Parathyroid adenoma (tissue), 2 donors: ENCODE results near the gene PEX26.
"Not testable (repeated sequence)": the region's sequence is repeated elsewhere in the genome, so short reads cannot be mapped to it uniquely, and the experiment has no call there.

ENCODE experiments used
- H2AFZ ChIP-seq: fragments of 300-600 bp; sonication (generic); one replicate; pipeline ENCODE4 v1.7.0; 2017; ENCODE audit warnings: antibody characterized with exemption, mild to moderate bottlenecking
- H3K27ac ChIP-seq: fragments of 300-600 bp; sonication (generic); one replicate; pipeline ENCODE4 v1.7.0; 2017
- H3K27me3 ChIP-seq: fragments of 300-600 bp; sonication (generic); one replicate; pipeline ENCODE4 v1.7.0; 2017; ENCODE audit warnings: low read length; ENCODE audit not compliant: control insufficient read depth, insufficient read depth
- H3K36me3 ChIP-seq: fragments of 300-600 bp; sonication (generic); one replicate; pipeline ENCODE4 v1.7.0; 2017; ENCODE audit warnings: low read length; ENCODE audit not compliant: control insufficient read depth, insufficient read depth
- H3K4me1 ChIP-seq: fragments of 300-600 bp; sonication (generic); one replicate; pipeline ENCODE4 v1.7.0; 2017; ENCODE audit warnings: control low read depth
- H3K4me2 ChIP-seq: fragments of 300-600 bp; sonication (generic); one replicate; pipeline ENCODE4 v1.7.0; 2017; ENCODE audit warnings: low read length
- H3K4me3 ChIP-seq: fragments of 300-600 bp; sonication (generic); one replicate; pipeline ENCODE4 v1.7.0; 2017; ENCODE audit warnings: low read depth, low read length
- H3K79me2 ChIP-seq: fragments of 300-600 bp; sonication (generic); one replicate; pipeline ENCODE4 v1.7.0; 2017; ENCODE audit warnings: control low read depth
- H3K9ac ChIP-seq: fragments of 300-600 bp; sonication (generic); one replicate; pipeline ENCODE4 v1.7.0; 2017; ENCODE audit warnings: mild to moderate bottlenecking
- H3K9me3 ChIP-seq: fragments of 300-600 bp; sonication (generic); one replicate; pipeline ENCODE4 v1.7.0; 2017; ENCODE audit warnings: low read length; ENCODE audit not compliant: control insufficient read depth
- TF ChIP-seq, protein P1 (sequence below): fragments of 300-600 bp; sonication (generic); IDR thresholded peaks from one replicate; pipeline ENCODE4 v1.7.0; 2017; ENCODE audit warnings: antibody characterized with exemption, mild to moderate bottlenecking
- donor health status: primary hyperparathyroidism.

Gene PEX26

DNA sequence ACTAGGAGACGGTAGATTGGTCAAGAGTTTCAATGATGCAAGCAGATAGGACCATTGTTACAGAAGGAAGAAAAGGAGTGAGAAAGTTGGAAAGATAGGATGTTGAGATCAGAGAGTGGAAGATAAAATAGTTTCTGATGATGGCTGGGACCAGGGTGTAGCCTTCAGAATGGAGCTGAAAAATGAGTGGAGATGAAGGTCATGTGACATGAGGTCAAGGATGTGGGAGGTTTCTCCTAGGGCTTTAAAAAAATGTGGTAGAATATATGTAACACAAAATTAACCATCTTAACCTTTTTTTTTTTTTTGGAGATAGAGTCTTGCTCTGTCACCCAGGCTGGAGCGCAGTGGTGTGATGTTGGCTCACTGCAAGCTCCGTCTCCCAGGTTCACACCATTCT, 18.3 kb upstream of the PEX26 start:
- Histone ChIP-seq H3K9me3 (no peaks in the 10 kb centered on the region), H3K27me3 (no peaks in the 10 kb centered on the region), H3K27ac (no peak overlapping the region), H3K36me3 (no peaks in the 10 kb centered on the region), H3K4me3 (no peak overlapping the region), H3K9ac (no peak overlapping the region), H2AFZ (no peak overlapping the region), H3K79me2 (no peaks in the 10 kb centered on the region), H3K4me1 (peaks cover 14% of the 10 kb centered on the region), H3K4me2 (no peak overlapping the region)
- TF ChIP-seq, protein P1, sequence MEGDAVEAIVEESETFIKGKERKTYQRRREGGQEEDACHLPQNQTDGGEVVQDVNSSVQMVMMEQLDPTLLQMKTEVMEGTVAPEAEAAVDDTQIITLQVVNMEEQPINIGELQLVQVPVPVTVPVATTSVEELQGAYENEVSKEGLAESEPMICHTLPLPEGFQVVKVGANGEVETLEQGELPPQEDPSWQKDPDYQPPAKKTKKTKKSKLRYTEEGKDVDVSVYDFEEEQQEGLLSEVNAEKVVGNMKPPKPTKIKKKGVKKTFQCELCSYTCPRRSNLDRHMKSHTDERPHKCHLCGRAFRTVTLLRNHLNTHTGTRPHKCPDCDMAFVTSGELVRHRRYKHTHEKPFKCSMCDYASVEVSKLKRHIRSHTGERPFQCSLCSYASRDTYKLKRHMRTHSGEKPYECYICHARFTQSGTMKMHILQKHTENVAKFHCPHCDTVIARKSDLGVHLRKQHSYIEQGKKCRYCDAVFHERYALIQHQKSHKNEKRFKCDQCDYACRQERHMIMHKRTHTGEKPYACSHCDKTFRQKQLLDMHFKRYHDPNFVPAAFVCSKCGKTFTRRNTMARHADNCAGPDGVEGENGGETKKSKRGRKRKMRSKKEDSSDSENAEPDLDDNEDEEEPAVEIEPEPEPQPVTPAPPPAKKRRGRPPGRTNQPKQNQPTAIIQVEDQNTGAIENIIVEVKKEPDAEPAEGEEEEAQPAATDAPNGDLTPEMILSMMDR = no peak

DNA sequence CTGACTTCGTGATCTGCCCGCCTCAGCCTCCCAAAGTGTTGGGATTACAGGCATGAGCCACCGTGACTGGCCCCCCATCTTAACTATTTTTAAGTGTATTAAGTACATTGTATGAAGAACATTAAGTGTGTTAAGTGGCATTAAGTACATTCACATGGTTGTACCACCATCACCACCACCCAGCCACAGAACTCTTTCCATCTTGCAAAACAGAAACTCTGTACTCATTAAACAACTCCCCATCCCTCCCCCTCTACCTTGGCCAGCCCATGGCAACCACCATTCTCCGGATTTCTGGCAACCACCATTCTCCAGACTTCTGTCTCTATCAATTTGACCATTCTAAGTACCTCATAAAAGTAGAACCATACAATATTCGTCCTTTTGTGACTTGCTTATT, 17.8 kb upstream of the PEX26 start:
- Histone ChIP-seq H3K9ac (no peak overlapping the region), H3K27ac (no peak overlapping the region), H3K79me2 (no peaks in the 10 kb centered on the region), H3K4me1 (peaks cover 14% of the 10 kb centered on the region), H3K36me3 (no peaks in the 10 kb centered on the region), H3K4me3 (no peak overlapping the region), H3K27me3 (no peaks in the 10 kb centered on the region), H3K9me3 (no peaks in the 10 kb centered on the region), H3K4me2 (no peak overlapping the region), H2AFZ (no peak overlapping the region)
- TF ChIP-seq, protein P1 = no peak

DNA sequence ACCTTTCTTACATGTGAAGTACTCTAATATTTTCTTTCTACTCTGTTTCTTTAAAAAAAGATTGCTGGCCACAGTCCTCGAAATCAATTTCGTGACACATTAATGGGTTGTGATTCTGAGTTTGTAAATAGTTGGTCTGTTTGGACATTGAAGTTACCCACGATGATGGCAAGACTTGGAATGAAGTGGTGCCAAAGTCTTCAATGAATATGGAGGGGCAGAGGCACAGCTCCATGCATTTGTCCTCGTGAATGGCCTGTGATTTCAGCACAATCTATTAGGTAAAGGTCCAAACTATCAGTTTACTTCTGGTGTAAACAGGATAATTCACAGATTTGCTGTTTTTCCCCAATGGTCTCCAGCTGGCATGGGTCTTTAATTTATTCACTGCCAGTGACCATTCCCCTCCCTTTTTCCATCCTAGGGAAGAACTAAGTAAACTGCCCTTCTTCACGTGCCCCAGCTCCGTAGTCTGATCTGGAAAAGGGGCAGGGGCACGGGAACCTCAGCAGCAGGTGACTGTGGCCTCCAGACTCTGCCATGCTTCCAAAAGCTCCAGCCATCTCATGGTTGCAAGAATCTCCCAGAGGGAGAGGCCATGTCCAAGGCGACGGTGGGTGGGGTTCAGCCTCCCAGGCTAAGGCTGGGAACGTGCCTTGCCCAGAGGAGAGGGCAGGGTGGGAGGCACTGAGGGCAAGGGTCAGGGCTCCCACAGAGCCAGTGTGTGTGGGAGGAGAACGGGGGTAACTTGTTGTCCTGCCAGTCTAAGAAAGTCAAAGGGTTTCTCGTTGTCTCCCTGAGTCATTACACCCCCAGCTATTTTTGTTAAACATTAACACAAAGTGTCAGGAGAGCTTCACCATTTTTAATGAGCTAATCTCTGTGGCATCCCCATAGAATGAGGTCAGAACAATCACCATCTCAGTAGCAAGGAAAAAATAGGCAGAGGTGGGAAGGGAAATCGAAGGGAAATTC, 16.9 kb upstream of the PEX26 start:
- H3K4me1 ChIP-seq = peaks cover 10% of the 10 kb centered on the region
- no peak overlapping the region for H3K9ac ChIP-seq
- no peak overlapping the region for H3K4me2 ChIP-seq
- no peaks in the 10 kb centered on the region for H3K79me2 ChIP-seq
- no peaks in the 10 kb centered on the region for H3K27me3 ChIP-seq
- no peaks in the 10 kb centered on the region for H3K9me3 ChIP-seq
- TF ChIP-seq, protein P1 = no peak
- no peak overlapping the region for H3K27ac ChIP-seq
- no peak overlapping the region for H2AFZ ChIP-seq
- H3K36me3 ChIP-seq = no peaks in the 10 kb centered on the region
- no peak overlapping the region for H3K4me3 ChIP-seq

DNA sequence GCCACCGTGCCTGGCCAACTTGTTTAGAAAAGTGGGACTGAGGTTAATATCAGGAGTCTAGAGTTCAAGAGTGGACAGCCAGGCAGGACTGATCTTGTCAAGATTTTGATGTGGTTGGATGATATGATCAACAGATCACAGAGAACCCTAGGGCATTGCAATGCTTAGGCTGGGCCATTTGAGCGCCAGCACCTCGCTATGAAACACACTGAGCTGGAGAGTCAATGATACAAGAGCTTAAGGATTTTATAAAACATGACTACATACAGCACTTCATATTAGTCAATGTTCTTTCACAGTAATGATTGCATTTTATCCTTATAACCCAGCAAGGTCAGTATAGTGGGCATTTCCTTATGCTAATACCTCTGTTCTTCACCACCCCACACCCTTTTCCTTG, 15.4 kb upstream of the PEX26 start:
- Histone ChIP-seq H3K9me3 (no peaks in the 10 kb centered on the region), H3K79me2 (no peaks in the 10 kb centered on the region), H3K36me3 (no peaks in the 10 kb centered on the region), H3K9ac (no peak overlapping the region), H2AFZ (no peak overlapping the region), H3K4me1 (no peaks in the 10 kb centered on the region), H3K27me3 (no peaks in the 10 kb centered on the region), H3K4me2 (no peak overlapping the region), H3K4me3 (no peak overlapping the region), H3K27ac (no peak overlapping the region)
- TF ChIP-seq, protein P1 = no peak

DNA sequence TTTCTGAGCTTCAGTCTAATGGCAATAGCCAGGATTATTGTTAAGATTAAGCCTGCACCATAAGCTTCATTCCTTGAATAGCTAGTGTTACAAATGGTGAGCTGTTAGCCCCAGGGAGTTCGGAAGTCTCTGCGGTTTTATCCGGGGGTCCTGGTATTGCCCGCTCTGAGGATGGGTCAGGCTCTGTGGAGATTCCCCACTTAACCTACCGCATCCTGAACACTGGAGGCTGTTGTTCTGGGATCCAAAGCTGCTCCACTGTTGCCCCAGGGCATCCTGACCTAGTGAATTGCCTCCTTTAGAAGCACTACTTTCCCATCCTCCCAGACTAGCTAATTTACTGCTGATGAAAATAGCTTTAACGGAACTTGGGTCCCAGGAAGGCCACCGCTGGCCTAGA, 14.5 kb upstream of the PEX26 start:
- H2AFZ ChIP-seq = no peak overlapping the region
- no peaks in the 10 kb centered on the region for H3K27me3 ChIP-seq

DNA sequence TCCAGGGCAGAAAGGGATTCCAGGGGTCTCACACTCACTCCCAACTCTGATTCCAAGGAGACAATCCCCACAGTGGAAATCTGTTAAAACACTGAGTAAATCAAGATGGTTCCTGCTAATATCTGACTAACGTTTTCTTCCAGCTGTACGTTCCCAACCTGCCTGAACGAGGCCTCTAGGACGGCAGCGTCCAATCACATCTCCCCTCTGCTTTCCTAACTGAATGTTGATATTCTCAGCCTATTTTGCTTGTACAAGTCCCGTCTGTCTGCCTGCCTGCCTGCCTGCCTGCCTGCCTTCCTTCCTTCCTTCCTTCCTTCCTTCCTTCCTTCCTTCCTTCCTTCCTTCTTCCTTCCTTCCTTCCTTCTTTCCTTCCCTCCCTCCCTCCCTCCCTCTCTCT, 14.1 kb upstream of the PEX26 start:
- not testable (repeated sequence) for H3K79me2 ChIP-seq, H3K27ac ChIP-seq, H3K27me3 ChIP-seq, H3K9ac ChIP-seq, H3K36me3 ChIP-seq, H3K4me1 ChIP-seq, H3K4me2 ChIP-seq, H3K9me3 ChIP-seq, H2AFZ ChIP-seq, H3K4me3 ChIP-seq

More for the DNA sequence above, 14.5 kb upstream of the PEX26 start:
- Histone ChIP-seq H3K9me3 (no peaks in the 10 kb centered on the region), H3K4me2 (no peak overlapping the region), H3K27ac (no peak overlapping the region), H3K4me1 (no peaks in the 10 kb centered on the region), H3K79me2 (no peaks in the 10 kb centered on the region), H3K9ac (no peak overlapping the region), H3K36me3 (no peaks in the 10 kb centered on the region), H3K4me3 (no peak overlapping the region)
- TF ChIP-seq, protein P1 = no peak
